NOMO-1 treated with DMSO at 0.1 percent for 48 hours (cell line): ENCODE results near the gene CYP21A2.
"Not testable (repeated sequence)": the region's sequence is repeated elsewhere in the genome, so short reads cannot be mapped to it uniquely, and the experiment has no call there.

ENCODE experiments used
- DNase-seq: peaks from one replicate; lab custom pipeline; 2025; ENCODE audit not compliant: unreplicated experiment; lab: John Stamatoyannopoulos, UW

CYP21A2 gene

GRCh38 chr6:32037598-32038524 lies at the start of gene CYP21A2:
TSS of gene CYP21A2 (plus strand) at chr6:32038415. CDS start at chr6:32038423, 8 bp downstream.
- not testable (repeated sequence) for DNase-seq

GRCh38 chr6:31989363-31989762 lies 48.9 kb upstream of the CYP21A2 start:
- not testable (repeated sequence) for DNase-seq

- DNase-seq: not testable (repeated sequence)
Measured at GRCh38 chr6:31994421-31994820, 43.8 kb upstream of the CYP21A2 start.

- DNase-seq: not testable (repeated sequence)
Measured at GRCh38 chr6:31996385-31996784, 41.8 kb upstream of the CYP21A2 start.

GRCh38 chr6:32002546-32003268 lies 35.5 kb upstream of the CYP21A2 start:
- not testable (repeated sequence) for DNase-seq

GRCh38 chr6:32003301-32003700 lies 34.9 kb upstream of the CYP21A2 start:
- DNase-seq: not testable (repeated sequence)

- DNase-seq: not testable (repeated sequence)
Measured at GRCh38 chr6:32004393-32004792, 33.8 kb upstream of the CYP21A2 start.

GRCh38 chr6:32004864-32005537 lies 33.2 kb upstream of the CYP21A2 start:
- not testable (repeated sequence) for DNase-seq

GRCh38 chr6:32005538-32005880 lies 32.7 kb upstream of the CYP21A2 start:
- DNase-seq: not testable (repeated sequence)

- DNase-seq: not testable (repeated sequence)
Measured at GRCh38 chr6:32005991-32006529, 32.2 kb upstream of the CYP21A2 start.

- DNase-seq: not testable (repeated sequence)
Measured at GRCh38 chr6:32007086-32007485, 31.1 kb upstream of the CYP21A2 start.

- not testable (repeated sequence) for DNase-seq
Measured at GRCh38 chr6:32008037-32008436, 30.2 kb upstream of the CYP21A2 start.

- DNase-seq: not testable (repeated sequence)
Measured at GRCh38 chr6:32008616-32009015, 29.6 kb upstream of the CYP21A2 start.

- not testable (repeated sequence) for DNase-seq
Measured at GRCh38 chr6:32009537-32009936, 28.7 kb upstream of the CYP21A2 start.

GRCh38 chr6:32010856-32011530 lies 27.2 kb upstream of the CYP21A2 start:
- not testable (repeated sequence) for DNase-seq

- not testable (repeated sequence) for DNase-seq
Measured at GRCh38 chr6:32012941-32013617, 25.1 kb upstream of the CYP21A2 start.

GRCh38 chr6:32013738-32014137 lies 24.5 kb upstream of the CYP21A2 start:
- DNase-seq: not testable (repeated sequence)

- not testable (repeated sequence) for DNase-seq
Measured at GRCh38 chr6:32014547-32014946, 23.7 kb upstream of the CYP21A2 start, which contains the start of gene C4B. TSS of gene C4B (plus strand) at chr6:32014795. CDS start at chr6:32014846, 51 bp downstream.

- not testable (repeated sequence) for DNase-seq
Measured at GRCh38 chr6:32022100-32022499, 16.1 kb upstream of the CYP21A2 start.

GRCh38 chr6:32028631-32029030 lies 9.6 kb upstream of the CYP21A2 start:
- not testable (repeated sequence) for DNase-seq
